T-cell (primary cell): ENCODE results near the gene RETREG1. TPM values are rescaled to one million over a fixed set of nuclear protein-coding genes. Genes with fewer than 3 reads are reported as not detected.

Source experiments
- total RNA-seq, 35 experiments: library from RNA in 6 of 35; stranded (reverse) in 6 of 35; fragments of 120-200 nt in 1 of 35; gene quantifications; one replicate each; pipeline versions ENCODE4 v1.2.1 to v1.2.4 and lab custom pipeline; 2013 to 2026

Gene RETREG1
- total RNA-seq, 5 donors from 2014 or later (not counting 1 experiment from before 2014, with no cell fraction given) = 41.0 to 72.1 (median 55.5) TPM

Other genes starting within 250 kb of the RETREG1 start
- 10 to 100 TPM; 30.7 to 39.8 (median 38.9) TPM for gene ZNF622, start 151.2 kb downstream of the RETREG1 start, total RNA-seq